Tibial nerve (tissue), 4 donors: ENCODE data around the gene CTLA4. TPM values are rescaled to one million over a fixed set of nuclear protein-coding genes. Genes with fewer than 3 reads are reported as not detected.
A peak's percentile ranks its signal among the peaks of the same experiment; 100 is the strongest.

Experiments used
- DNase-seq, 2 donors: peaks; one replicate each; pipeline ENCODE4 v3.0.0-alpha.2; 2019; ENCODE audit warnings: low spot score in 2 of 2
- H3K27ac ChIP-seq, 4 donors: fragments of 200-600 bp; sonication (generic) in 3 of 4; one replicate each; pipeline ENCODE4 v1.5.1; 2017 to 2019; ENCODE audit warnings: mild to moderate bottlenecking in 1 of 4
- H3K27me3 ChIP-seq, 2 donors: fragments of 200-600 bp; sonication (generic) in 1 of 2; one replicate each; pipeline versions ENCODE4 v1.5.1 to v1.6.0; 2017 to 2019
- H3K36me3 ChIP-seq, 3 donors: fragments of 200-600 bp; sonication (generic); one replicate each; pipeline ENCODE4 v1.5.1; 2018 to 2019
- H3K4me1 ChIP-seq, 4 donors: fragments of 200-600 bp; sonication (generic) in 3 of 4; one replicate each; pipeline ENCODE4 v1.5.1; 2017 to 2019
- H3K4me3 ChIP-seq, 4 donors: fragments of 200-600 bp; sonication (generic) in 3 of 4; one replicate each; pipeline ENCODE4 v1.5.1; 2017 to 2019; ENCODE audit warnings: mild to moderate bottlenecking in 1 of 4, moderate library complexity in 1 of 4
- H3K9me3 ChIP-seq, 4 donors: fragments of 200-600 bp; sonication (generic) in 3 of 4; one replicate each; pipeline ENCODE4 v1.5.1; 2017 to 2019
- CTCF ChIP-seq, 5 experiments: fragments of 200-600 bp in 3 of 5; fragments of 450-650 bp in 2 of 5; sonication (generic) in 3 of 5; IDR thresholded peaks; one replicate each; pipeline ENCODE4 v1.5.1; 2016 to 2019; ENCODE audit warnings: antibody characterized with exemption in 5 of 5, mild to moderate bottlenecking in 3 of 5, moderate library complexity in 2 of 5
- EP300 ChIP-seq, 2 donors: sonication (generic); formaldehyde crosslinking; IDR thresholded peaks; one replicate each; pipeline ENCODE4 v1.6.1; 2017; ENCODE audit warnings: antibody characterized with exemption in 2 of 2, mild to moderate bottlenecking in 1 of 2
- POLR2A ChIP-seq, 2 donors: fragments of 450-650 bp; IDR thresholded peaks; one replicate each; pipeline ENCODE4 v1.6.1; 2017; ENCODE audit warnings: antibody characterized with exemption in 2 of 2, mild to moderate bottlenecking in 2 of 2, moderate library complexity in 2 of 2
- WGBS, 2 donors: methylation state at CpG; one replicate each; pipeline ENCODE4 v1.1.5; 2018; 5-methylcytosine and 5-hydroxymethylcytosine counted together
- total RNA-seq, 4 donors: library from RNA; depleted of rRNA; stranded (reverse); fragments of >200 nt; gene quantifications; one replicate each; pipeline ENCODE4 v1.1.0, GENCODE V29; 2016

The CTLA4 gene
- total RNA-seq, 4 donors from 2014 or later = not detected

DNA sequence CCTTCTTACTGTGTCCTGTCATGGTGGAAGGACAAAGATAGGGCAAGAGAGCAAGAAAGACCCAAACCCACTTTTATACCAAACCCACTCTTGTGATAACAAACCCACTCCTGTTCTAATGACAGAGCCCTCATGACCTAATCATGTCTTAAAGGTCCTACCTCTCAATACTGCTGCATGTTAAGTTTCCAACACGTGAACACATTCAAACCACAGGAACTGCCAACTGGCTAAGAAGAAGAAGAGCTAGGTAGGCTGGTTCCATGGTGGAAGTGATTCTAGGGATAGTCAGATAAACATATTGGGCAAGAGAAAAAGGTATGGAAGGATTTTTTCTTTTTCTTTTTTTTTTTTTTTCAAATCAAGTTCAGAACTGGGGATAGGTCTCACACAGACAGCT lies 22.0 kb downstream of the CTLA4 start:
- WGBS, 2 donors = 92 to 100% methylated on average over 1 of the region's 1 CpG
- Histone ChIP-seq H3K36me3 (no peaks in the 10 kb centered on the region), H3K27ac (no peak overlapping the region), H3K4me3 (no peak overlapping the region), H3K4me1 (peaks cover 0 to 22% (median 0%) of the 10 kb centered on the region in 4 donors), H3K9me3 (no peaks in the 10 kb centered on the region), H3K27me3 (no peaks in the 10 kb centered on the region)
- DNase-seq = no peak
- TF ChIP-seq EP300 (IDR thresholded peaks at IDR 0.05) (no peak), POLR2A (IDR thresholded peaks at IDR 0.05) (no peak), CTCF (IDR thresholded peaks at IDR 0.05) (no peak)

- Histone ChIP-seq H3K36me3 (no peaks in the 10 kb centered on the region), H3K4me3 (no peak overlapping the region), H3K4me1 (peaks cover 0 to 22% (median 0%) of the 10 kb centered on the region in 4 donors), H3K9me3 (no peaks in the 10 kb centered on the region), H3K27ac (no peak overlapping the region), H3K27me3 (no peaks in the 10 kb centered on the region)
- TF ChIP-seq CTCF (IDR thresholded peaks at IDR 0.05) (no peak), EP300 (IDR thresholded peaks at IDR 0.05) (no peak), POLR2A (IDR thresholded peaks at IDR 0.05) (no peak)
- DNase-seq = no peak
- 93 to 94% methylated on average over 1 of the region's 1 CpG for WGBS, 2 donors
Measured at GRCh38 chr2:203889944-203890343, 22.4 kb downstream of the CTLA4 start.

GRCh38 chr2:203890733-203891132 lies 23.2 kb downstream of the CTLA4 start:
- H3K4me3 ChIP-seq = no peak overlapping the region
- no peaks in the 10 kb centered on the region for H3K36me3 ChIP-seq
- WGBS, 2 donors = 84 to 95% methylated on average over 1 of the region's 1 CpG
- H3K9me3 ChIP-seq = no peaks in the 10 kb centered on the region
- H3K27me3 ChIP-seq = no peaks in the 10 kb centered on the region
- no peak for DNase-seq
- TF ChIP-seq EP300 (IDR thresholded peaks at IDR 0.05) = no peak
- no peak for TF ChIP-seq CTCF (IDR thresholded peaks at IDR 0.05)
- TF ChIP-seq POLR2A (IDR thresholded peaks at IDR 0.05) = no peak
- no peak overlapping the region for H3K27ac ChIP-seq
- peaks cover 0 to 22% (median 0%) of the 10 kb centered on the region in 4 donors for H3K4me1 ChIP-seq

GRCh38 chr2:203891474-203891873 lies 23.9 kb downstream of the CTLA4 start:
- no peaks in the 10 kb centered on the region for H3K9me3 ChIP-seq
- TF ChIP-seq POLR2A (IDR thresholded peaks at IDR 0.05) = no peak
- peak in 1 of 2 donors; percentile 59 for TF ChIP-seq EP300 (IDR thresholded peaks at IDR 0.05)
- no peak for TF ChIP-seq CTCF (IDR thresholded peaks at IDR 0.05)
- 84 to 97% methylated on average over 2 of the region's 2 CpGs for WGBS, 2 donors
- no peaks in the 10 kb centered on the region for H3K27me3 ChIP-seq
- H3K4me3 ChIP-seq = no peak overlapping the region
- peaks cover 0 to 18% (median 0%) of the 10 kb centered on the region in 4 donors for H3K4me1 ChIP-seq
- no peaks in the 10 kb centered on the region for H3K36me3 ChIP-seq
- no peak overlapping the region for H3K27ac ChIP-seq
- DNase-seq = peak in 1 of 2 donors; percentile 53

- peaks cover 0 to 16% (median 0%) of the 10 kb centered on the region in 4 donors for H3K4me1 ChIP-seq
- WGBS, 2 donors = 93 to 94% methylated on average over 4 of the region's 4 CpGs
- H3K4me3 ChIP-seq = no peak overlapping the region
- no peaks in the 10 kb centered on the region for H3K27me3 ChIP-seq
- no peak for DNase-seq
- no peaks in the 10 kb centered on the region for H3K9me3 ChIP-seq
- no peak overlapping the region for H3K27ac ChIP-seq
- TF ChIP-seq EP300 (IDR thresholded peaks at IDR 0.05) (no peak), CTCF (IDR thresholded peaks at IDR 0.05) (no peak), POLR2A (IDR thresholded peaks at IDR 0.05) (no peak)
- H3K36me3 ChIP-seq = no peaks in the 10 kb centered on the region
Measured at GRCh38 chr2:203892207-203892606, 24.6 kb downstream of the CTLA4 start.
